ENCODE data around the gene CBLIF.
"Not testable (repeated sequence)": the region's sequence is repeated elsewhere in the genome, so short reads cannot be mapped to it uniquely, and the experiment has no call there.

Gene CBLIF

DNA sequence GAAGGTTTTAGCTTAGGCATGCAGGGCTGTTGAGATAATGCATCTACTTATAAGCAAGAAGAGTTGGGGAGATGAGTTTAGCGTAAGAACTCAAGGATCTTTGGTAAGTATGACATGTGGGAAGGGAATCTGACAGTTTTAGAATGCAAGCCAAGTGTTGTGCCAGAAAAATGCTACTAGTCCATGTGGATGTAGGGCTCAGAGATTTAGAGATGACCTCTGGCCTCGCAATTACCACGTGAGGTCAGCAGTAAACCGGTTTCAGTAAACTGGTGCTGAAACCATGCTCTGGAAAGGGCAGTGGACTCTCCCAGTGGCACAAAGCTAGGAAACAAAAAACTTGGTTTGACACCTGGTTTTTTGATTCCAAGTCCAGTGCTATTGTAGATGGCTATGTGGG lies 53.7 kb downstream of the CBLIF start:
- no peak for DNase-seq

DNA sequence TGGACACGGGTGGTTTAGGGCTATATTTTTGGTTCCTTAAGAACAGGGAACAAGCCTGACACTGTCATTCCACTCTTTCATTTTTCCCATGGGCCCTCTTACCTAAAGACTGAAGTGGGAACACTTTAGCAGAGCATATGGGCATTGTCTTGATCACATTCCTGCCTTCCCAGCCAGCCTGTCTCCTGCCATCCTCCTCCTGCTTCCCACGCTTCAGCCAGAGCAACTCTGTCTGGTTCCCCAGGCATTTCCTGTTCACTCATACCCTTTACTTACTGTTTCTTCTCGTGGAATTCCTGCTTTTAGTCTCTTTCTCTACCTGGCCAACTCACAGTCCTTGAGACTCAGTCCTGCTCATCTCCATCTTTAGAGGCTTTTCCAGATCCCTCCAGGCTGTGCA lies 57.5 kb downstream of the CBLIF start:
- peak; percentile 54 for DNase-seq

DNA sequence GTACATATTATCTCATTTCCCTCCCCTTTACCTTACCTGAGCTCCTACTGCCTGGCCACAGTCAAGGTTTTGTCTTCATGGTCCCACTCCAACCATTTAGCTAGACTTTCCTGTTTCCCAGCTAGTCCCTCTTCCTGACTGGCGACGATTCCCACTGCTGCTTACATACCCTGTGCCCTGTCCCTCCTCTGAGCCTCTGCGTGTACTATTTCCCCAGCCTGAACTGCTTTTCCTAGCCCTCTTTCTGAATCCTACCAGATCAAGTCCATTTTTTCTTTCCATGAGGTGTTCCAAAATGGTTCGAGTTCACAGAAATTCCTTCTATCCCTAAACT lies 58.1 kb downstream of the CBLIF start:
- no peak for DNase-seq

DNA sequence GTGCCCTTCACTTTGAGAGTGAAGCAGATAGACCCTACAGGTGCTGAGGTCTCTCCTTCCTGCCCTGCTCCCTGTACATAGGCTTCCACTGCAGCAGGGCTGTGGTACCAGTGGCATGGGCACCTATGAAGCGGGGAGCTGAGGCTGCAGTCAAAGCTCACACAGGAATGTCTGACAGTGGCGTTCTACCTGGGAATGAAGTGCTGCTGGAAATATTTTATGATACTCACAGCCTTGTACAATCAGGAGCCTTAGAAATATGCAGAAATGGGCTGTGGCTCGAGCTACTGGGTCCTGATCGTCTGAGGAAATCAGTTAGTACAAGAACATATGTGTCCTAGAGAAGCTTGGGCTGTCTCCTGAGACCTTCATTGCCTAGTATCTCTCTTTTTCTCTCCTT lies 59.5 kb downstream of the CBLIF start:
- DNase-seq: no peak

DNA sequence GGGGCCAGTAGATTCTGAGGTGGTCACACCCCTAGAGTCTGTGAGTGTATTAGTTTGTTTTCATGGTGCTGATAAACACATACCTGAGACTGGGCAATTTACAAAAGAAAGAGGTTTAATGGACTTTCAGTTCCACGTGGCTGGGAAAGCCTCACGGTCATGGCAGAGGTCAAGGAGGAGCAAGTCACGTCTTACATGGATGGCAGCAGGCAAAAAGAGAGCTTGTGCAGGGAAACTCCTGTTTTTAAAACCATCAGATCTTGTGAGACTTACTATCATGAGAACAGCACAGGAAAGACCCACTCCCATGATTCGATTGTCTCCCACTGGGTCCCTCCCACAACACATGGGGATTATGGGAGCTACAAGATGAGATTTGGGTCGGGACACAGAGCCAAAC lies 60.9 kb downstream of the CBLIF start:
- not testable (repeated sequence) for DNase-seq

DNA sequence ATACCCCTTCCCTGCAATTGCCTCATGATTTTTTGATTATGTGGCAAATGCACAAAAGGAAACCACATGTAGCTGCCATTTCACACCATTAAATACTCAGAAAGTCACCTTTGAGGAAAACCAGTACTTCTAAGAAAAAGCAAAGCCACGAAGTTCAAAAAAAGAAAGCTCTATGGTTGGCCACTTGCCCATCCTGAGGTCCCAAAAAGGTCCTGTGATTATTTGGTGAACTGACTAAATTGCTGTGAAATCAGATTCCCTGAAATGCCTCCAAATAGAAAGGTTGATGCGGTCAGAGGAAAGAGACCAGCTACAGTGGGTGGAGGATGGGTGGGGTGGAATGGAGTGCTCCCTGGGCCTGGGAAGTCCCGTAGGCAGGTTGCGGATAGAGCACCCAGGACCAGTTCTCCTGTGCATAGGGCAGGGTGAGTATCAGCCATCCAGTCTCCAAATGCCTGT lies 61.6 kb downstream of the CBLIF start:
- DNase-seq: no peak

DNA sequence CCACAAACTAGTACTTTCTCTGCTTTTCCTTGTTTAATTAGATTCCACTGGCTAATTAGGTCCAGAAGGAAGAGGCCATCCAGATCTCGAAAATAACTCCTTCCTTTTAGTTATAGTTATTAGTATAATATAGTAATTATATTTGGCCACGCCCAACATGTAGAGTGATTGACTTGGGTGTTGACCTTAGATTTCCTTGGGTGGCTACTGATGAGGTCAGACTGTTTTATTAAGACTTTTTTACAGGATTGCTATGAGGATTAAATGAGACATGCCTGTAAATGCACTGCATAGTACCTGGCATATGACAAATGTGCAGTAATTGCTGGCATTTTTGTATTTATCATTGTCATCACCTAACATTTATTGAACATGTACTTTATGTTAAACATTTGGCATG lies 63.2 kb downstream of the CBLIF start:
- no peak for DNase-seq

DNA sequence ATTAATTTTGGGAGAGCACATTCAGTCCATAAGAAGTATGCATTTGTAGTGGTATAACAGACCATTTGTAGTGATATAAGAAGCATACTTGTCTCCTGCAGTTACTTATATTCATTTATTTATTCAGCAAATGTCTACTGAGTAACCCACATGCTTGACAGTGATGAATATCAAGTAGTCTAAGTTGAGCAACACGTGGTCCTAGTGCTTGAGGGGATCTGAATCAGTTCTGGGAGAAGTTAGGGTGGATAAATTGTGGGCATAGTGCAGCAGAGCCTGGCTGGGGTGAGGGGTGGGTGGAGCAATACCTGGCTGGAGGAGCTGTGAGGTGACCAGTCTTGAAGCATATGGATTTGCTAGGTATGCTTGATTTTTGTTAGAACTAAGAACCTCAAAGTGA lies 65.8 kb downstream of the CBLIF start:
- no peak for DNase-seq

Measured in fibroblast of skin of right quadriceps (primary cell).